Stimulated activated naive CD4-positive, alpha-beta T cell treated with Interleukin-2 at 50 U/mL for 16 hours (primary cell): Measurements from ENCODE around the gene OGFRL1.

Experiments
- DNase-seq: peaks from one replicate; lab custom pipeline; 2025; lab: John Stamatoyannopoulos, UW

Gene OGFRL1

DNA sequence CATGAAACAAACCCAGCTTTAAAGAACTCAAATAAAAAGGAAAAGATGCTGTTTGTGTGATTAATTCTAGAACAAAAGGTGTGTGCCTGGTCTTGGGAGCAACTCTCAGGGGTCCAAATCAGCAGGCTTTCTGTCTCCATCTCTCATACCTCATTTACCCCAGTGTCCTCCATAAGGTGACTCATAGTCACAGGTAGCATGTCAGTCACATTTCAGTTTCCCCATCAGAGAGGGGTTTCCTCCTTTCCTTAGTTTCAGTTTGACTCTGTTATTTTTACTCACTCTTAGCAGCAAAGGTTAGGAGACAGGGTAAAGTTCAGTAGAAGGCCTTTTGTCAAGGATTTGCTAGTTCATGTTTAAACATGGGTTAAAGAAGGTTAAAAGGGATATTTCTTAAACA, 46.2 kb downstream of the OGFRL1 start:
- DNase-seq, result no peak

GRCh38 chr6:71335544-71335943, 46.9 kb downstream of the OGFRL1 start:
- no peak for DNase-seq

DNA sequence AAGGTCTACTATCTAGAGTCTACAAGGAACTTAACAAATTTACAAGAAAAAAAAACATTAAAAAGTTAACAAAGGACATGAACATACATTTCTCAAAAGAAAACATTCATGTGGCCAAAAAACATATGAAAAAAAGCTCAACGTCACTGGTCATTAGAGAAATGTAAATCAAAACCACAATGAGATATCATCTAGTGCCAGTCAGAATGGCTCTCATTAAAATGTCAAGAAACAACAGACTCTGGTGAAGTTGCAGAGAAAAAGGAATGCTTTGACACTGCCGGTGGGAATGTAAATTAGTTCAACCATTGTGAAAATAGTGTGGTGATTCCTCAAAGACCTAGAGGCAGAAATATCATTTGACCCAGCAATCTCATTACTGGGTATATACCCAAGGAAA, 48.3 kb downstream of the OGFRL1 start:
- no peak for DNase-seq

- no peak for DNase-seq
Measured at GRCh38 chr6:71338540-71339316, 50.1 kb downstream of the OGFRL1 start.

GRCh38 chr6:71342772-71343171, 54.2 kb downstream of the OGFRL1 start:
- no peak for DNase-seq

DNA sequence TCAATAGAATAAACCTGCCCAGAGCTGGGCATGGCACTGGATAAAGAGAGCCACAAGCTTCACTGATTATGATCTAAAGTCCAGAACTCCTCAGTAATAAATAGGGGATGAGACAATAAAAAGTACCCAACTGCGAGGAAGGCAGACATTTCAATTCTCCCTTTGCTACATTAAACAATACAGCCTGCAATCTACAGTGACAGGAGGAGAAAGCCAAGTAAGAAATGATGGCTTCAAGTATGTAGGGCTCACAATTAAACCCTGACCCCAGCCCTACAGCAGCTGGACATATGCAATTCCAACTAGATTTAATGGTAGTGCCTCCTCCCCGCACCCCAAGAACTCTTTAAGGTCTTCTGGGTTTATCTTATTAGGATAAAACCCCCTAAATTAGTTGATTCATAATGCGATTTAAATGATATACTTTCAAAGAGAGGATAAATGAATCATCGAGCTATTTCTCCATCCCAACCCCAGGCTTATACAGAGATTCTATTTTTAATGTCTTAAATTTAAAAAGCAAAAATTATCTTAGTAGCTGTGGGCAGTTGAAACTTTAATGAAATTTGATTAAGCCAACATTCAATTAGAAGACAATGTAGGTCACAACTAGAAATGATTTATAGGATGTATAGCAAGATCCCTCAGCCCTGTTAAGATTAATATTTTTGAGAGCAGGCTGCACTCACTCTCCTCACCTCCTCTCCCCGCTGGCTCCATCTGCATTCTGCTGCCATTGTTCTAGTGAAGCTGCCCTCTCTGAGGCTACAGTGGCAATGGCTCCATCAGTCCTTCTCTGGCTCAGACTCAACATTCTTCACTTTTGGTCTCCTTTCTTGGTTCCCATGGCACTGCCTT, 57.1 kb downstream of the OGFRL1 start:
- no peak for DNase-seq

DNA sequence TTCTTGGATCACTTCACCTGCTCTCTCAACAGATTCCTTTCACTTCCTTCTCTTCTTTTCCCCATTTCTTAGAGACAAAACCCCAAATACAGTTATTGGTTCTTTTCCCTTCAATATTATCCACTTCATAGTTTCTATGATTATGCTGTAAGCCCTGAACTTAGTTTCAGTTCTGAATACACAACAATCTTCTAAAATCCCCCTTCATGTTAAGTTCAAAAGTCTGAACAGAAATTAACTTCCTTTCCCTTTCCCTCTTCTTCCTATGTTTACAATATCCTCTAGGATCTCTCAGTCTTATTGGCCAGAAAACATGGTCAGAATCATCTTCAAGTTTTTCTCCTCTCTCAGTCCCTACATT, 57.7 kb downstream of the OGFRL1 start:
- no peak for DNase-seq

DNA sequence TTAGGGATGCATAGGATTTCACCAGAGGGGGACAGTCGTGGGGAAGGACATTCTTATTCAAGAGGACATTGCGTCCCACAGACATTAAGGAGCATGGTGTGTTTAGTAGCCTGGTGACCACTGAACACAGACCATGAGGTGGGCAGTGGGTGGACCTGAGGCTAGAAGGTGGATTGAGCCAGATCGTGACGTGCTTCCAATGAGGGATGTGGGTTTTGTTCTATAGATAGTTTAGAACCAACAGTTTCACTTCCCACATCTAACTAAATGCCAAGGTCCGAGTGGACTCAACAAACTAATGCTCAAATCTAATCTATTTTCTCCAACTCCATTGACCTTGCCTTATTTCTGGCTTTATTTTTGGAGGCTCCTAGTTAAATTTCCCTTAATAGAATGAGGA, 58.5 kb downstream of the OGFRL1 start:
- no peak for DNase-seq

DNA sequence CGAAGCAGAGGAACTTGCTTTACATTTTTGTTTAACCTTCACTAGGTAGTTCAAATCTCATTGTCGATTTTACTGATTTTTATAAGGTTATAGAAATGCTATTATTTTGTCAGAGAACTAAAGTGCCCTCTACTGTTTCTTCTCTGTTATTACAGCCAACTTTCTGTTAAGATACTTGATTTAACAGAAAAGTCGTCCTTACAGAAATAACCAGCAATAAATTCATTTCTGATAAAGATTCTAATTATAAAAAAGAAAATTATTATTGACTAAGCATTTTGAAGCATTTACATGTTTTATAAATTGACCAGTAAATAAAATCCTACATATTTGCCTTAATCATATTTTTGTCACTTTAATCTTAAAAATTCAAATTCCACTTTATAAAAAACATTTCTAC, 60.8 kb downstream of the OGFRL1 start:
- no peak for DNase-seq

DNA sequence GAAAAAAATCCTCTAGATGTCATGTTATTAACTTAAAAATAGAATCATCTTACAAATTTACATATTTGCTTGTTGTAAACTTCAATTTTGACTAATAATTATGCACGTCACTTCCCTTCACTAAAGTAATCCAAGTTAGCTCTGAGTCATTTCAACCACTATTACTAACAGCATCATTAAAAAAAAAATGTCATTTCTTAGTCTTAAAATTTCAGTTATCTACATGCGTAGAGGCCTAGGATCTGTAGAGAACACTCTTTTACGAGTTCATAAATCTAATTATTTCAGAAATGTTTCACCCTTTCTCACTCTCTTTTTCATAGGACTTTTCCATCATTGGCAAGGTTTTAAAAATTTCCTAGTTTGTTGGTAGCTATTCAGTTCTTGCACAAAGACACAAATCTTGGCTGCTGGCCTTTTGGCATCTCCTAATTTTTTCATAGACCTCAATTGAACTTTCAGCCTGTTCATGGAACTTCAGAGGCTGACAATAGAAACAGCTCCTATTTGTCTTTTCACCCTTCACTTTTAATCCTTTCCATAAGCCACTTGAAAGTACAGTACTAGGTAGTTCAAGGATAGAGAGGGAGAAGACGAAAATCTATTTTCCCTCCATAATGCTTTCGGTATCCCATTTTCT, 61.5 kb downstream of the OGFRL1 start:
- no peak for DNase-seq

- DNase-seq, result no peak
Measured at GRCh38 chr6:71351190-71351589, 62.6 kb downstream of the OGFRL1 start.
